Fibroblast of the conjunctiva (primary cell): ENCODE measurements around the gene DGLUCY.
A peak's percentile ranks its signal among the peaks of the same experiment; 100 is the strongest.
"Not testable (repeated sequence)": the region's sequence is repeated elsewhere in the genome, so short reads cannot be mapped to it uniquely, and the experiment has no call there.

Experiments
- DNase-seq: peaks from one replicate; pipeline ENCODE4 v3.0.0-alpha.2; 2010; ENCODE audit warnings: low read depth

Gene DGLUCY

GRCh38 chr14:91111443-91111842, 2.4 kb upstream of the DGLUCY start:
- no peak for DNase-seq

DNA sequence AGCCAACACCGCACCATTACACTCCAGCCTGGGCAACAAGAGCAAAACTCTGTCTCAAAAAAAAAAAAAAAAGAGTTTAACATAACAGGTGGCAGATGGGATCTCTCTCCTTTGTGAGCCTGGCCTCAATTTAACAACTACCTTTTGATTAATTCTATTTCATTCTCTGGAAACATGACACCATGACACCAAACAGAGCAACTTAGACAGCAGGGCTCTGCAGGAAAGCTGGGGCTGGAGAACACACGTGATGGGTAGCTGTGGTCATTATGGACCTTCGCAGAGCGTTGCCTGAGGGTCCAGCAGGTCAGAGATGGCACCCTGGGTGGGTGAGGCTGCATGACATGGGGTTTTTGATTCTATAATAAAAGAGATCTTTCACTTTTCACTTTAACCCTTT, 1.7 kb upstream of the DGLUCY start:
- no peak for DNase-seq

- DNase-seq, result no peak
Measured at GRCh38 chr14:91114079-91115065, 499 bp downstream of the DGLUCY start.

DNA sequence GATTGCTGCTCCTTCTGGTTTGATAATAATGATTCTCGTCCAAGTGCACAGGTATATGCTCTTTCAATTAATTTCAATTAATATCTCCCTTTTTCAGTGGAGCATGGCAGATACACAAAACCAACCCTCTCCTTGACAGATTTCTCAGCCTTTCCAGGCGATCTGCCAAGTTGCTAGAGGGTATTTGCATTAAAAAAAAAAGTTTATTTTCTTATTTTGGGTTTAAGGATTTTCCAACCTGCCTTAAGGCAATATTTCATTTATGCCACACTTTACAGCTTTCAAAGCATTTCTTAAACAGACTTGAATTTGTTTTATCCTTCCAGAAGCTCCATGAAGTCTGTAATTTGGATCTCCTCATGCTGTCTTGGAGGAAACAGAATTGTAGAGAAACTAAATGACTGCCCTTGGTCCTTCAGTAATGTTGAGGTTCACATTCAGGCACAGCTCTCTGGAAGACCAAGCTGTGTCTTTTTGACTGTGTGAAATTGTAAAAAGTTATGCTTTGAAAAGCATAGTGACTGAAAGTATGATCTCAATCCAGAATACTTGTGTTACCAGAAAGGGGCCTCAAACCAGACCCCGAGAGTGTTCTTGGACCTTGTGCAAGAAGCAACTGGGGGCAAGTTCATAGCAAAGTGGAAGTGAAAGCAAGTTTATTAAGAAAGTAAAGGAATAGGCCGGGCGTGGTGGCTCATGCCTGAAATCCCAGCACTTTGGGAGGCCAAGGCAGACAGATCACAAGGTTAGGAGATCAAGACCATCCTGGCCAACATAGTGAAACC, 2.3 kb downstream of the DGLUCY start:
- DNase-seq, result peak; percentile 40

- DNase-seq, result no peak
Measured at GRCh38 chr14:91116913-91117588, 3.2 kb downstream of the DGLUCY start.

DNA sequence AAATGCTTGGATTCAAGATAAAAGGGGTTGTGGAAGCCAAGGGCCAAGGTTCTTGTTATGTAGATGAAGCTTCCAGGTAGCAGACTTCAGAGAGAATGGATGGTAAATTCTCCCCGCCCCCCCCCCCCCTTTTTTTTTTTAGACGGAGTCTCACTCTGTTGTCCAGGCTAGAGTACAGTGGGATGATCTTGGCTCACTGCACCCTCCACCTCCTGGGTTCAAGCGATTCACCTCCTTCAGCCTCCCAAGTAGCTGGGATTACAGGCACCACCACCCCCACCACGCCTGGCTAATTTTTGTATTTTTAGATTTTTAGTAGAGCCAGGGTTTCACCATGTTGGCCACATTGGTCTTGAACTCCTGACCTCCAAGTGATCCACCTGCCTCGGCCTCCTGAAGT, 4.1 kb downstream of the DGLUCY start:
- DNase-seq, result no peak

GRCh38 chr14:91118511-91119068, 4.7 kb downstream of the DGLUCY start:
- DNase-seq, result no peak

DNA sequence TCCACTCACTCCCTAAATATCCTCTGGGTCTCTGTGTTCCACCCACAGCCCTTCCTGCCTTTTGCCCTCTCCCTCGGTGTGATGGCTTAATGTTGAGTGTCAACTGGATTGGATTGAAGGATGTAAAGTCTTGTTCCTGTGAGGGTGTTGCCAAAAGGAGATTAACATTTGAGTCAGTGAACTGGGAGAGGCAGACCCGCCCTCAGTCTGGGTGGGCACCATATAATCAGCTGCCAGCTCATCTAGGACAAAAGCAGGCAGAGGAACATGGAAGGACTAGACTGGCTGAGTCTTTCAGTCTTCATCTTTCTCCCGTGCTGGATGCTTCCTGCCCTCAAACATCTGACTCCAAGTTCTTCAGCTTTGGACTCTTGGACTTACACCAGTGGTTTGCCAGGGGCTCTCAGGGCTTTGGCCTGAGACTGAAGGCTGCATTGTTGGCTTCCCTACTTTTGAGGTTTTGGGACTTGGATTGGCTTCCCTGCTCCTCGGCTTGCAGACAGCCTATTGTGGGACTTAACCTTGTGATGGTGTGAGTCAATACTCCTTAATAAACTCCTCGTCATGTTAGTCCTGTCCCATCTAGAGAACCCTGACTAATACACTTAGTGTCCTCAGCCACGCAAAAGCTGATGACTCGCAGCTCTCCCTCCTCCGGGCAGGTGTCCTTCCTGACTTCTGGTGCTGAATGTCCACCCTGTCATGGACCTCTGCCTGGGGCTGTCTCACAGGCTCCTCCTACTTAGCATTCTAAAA, 5.9 kb downstream of the DGLUCY start:
- DNase-seq, result no peak

- DNase-seq, result no peak
Measured at GRCh38 chr14:91123201-91123600, 9.3 kb downstream of the DGLUCY start.

DNA sequence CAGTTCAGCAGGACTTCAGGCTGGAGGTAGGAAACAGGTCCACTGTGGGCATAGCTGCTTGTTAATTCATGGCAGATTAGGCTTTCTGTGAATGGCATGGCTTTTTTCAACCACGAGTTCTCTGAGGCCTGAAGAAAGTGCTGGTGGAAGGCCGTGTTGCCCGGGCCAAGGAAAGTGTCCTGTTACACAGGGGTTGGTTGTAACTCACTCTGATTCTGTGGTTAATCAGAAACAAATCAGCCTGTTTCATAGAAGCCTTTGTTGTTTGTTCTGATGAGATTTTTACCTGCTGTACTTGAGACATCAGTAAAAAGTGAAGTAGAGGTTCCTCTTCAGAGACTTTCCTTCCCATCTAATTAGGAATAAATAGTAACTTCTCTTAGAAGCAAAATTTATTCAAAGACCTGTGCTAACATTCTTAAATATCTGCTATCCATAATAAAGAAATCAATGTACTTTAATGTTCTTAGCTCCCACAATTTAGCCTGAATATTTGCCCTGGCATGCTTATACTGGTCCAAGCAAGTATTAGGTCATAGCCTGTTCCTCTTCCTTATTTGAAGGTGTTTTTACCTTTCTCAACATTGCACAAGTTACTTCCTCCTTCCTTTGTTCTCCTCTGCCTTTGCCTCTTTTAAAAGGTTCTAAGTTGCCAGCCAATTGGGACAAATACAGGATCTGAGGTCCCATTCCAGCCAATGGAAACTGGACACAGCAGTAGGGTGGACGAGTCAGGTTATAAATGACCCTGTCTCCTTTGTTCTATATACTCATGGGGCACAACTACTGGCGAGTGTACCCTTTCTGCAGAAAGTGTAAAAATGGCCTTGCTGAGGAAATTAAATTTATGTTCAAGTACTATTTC, 10.8 kb downstream of the DGLUCY start:
- DNase-seq, result not testable (repeated sequence)

DNA sequence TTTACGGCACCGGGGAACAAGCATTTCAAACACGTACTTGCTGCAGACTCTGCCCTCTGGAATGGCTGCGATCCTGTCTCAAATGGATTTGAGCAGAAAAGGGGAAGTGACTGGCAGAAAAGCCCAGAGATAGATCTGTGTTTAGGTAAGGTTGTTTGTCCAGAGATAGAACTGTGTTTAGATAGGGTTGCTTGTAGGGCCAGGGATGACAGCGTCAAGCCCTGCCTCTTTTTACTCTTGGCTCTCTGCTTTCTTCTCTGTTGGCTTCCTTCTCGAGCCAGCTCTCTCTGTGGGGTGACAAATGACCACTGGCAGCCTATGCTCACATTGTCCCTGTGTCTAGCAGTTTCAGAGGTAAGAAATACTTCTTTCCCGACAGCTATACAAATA, 11.4 kb downstream of the DGLUCY start:
- no peak for DNase-seq

GRCh38 chr14:91125801-91126200, 11.9 kb downstream of the DGLUCY start:
- no peak for DNase-seq

DNA sequence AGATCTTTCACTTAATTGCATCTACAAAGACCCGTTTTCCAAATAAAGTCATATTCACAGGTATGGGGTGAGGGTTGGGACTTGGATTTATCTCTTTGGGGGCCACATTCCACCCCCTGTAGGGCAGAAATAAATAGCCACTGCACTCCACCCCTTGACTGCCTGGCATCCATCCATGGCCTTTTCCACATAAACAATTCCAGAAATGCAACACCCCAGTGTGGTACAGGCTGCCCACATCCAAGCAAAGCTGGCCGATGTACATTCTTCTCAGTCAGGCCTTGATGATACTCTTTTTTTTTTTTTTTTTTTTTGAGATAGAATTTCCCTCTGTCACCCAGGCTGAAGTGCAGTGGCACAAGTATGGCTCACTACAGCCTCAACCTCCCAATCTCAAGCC, 12.9 kb downstream of the DGLUCY start:
- DNase-seq, result no peak

DNA sequence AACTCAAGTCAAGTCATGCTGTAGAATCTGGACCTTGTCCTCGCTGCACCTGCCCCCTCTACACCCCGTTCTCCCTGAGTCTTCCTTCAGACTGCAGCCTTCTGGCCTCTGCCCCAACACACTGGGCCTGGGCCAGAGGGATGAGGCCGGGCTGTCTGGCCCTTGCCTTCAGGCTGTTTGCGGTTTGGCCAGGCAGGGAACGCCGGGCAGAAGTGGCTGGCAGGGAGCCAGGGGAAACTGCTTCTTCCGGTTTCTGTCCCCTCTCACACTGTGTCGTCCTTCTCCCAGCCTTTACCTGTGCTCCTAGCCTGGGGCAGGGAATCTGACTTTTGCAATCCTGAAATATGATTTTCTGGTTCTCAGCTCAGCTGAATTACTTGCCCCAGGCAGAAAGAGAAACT, 13.5 kb downstream of the DGLUCY start:
- no peak for DNase-seq

- DNase-seq, result no peak
Measured at GRCh38 chr14:91127924-91128323, 14.1 kb downstream of the DGLUCY start.

- DNase-seq, result no peak
Measured at GRCh38 chr14:91128699-91129098, 14.8 kb downstream of the DGLUCY start.

DNA sequence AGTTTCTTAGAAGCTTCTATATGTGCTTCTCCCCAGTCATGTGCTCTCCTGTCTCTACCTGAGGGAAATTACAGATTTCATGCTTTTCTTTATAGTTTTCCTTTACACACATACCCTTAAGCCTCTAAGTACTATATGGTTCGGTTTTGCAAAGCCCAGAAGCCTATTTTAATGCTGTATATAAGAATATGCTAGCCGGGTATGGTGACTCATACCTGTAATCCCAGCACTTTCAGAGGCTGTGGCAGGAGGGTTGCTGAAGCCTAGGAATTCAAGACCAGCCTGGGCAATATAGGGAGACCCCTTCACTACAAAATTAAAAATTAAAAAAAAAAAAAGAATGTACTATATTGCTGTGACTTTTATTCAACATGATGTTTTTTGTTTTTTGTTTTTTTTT, 15.4 kb downstream of the DGLUCY start:
- no peak for DNase-seq

GRCh38 chr14:91135039-91135438, 21.2 kb downstream of the DGLUCY start:
- DNase-seq, result no peak

GRCh38 chr14:91138511-91139359, 24.9 kb downstream of the DGLUCY start:
- DNase-seq, result no peak

GRCh38 chr14:91139776-91140175, 25.9 kb downstream of the DGLUCY start:
- no peak for DNase-seq
